ENCODE data around the gene CD151. TPM values are rescaled to one million over a fixed set of nuclear protein-coding genes. Genes with fewer than 3 reads are reported as not detected.

Gene CD151
- total RNA-seq, 1 experiment from 2014 or later = 482 TPM

DNA sequence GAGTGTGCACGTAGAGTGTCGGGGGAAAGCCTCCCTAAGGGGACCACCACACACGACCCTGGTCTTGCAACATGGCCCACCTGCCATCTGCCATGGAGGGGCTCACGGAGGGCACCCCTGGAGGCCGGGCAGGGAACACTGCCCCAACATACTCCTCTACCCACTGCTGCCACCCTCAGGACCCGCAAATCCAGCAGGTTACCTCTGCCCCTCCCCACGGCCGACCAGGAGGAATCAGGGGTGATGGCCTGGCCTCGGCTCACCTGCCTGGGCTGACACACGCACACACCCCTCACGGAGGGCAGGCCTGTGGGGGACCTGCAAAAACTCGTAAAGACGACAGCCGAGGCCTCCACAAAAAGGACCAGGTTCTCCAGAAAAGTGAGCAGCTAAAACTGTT lies 47.7 kb downstream of the CD151 start:
- Mint-ChIP-seq H3K4me1 (ENCODE audit: low read depth, unreplicated experiment) (no peaks in the 10 kb centered on the region), H3K27me3 (ENCODE audit: unreplicated experiment) (no peaks in the 10 kb centered on the region), H3K4me3 (ENCODE audit: low read depth, unreplicated experiment) (no peak overlapping the region), H3K9me3 (ENCODE audit: low read depth, unreplicated experiment) (no peaks in the 10 kb centered on the region), H3K27ac (ENCODE audit: unreplicated experiment) (no peak overlapping the region), H3K36me3 (ENCODE audit: insufficient read depth, unreplicated experiment) (peaks cover 18% of the 10 kb centered on the region)
- CTCF ChIA-PET = no interaction called here
- TF ChIP-seq, protein P1, sequence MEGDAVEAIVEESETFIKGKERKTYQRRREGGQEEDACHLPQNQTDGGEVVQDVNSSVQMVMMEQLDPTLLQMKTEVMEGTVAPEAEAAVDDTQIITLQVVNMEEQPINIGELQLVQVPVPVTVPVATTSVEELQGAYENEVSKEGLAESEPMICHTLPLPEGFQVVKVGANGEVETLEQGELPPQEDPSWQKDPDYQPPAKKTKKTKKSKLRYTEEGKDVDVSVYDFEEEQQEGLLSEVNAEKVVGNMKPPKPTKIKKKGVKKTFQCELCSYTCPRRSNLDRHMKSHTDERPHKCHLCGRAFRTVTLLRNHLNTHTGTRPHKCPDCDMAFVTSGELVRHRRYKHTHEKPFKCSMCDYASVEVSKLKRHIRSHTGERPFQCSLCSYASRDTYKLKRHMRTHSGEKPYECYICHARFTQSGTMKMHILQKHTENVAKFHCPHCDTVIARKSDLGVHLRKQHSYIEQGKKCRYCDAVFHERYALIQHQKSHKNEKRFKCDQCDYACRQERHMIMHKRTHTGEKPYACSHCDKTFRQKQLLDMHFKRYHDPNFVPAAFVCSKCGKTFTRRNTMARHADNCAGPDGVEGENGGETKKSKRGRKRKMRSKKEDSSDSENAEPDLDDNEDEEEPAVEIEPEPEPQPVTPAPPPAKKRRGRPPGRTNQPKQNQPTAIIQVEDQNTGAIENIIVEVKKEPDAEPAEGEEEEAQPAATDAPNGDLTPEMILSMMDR (IDR thresholded peaks at IDR 0.05; ENCODE audit: unreplicated experiment) = peak; percentile 17
- intact Hi-C loops (cut with micrococcal nuclease; ENCODE audit: unreplicated experiment) = no loop called here
- DNase-seq = no peak
- no TSS peak for BruUV-seq (replicated peaks)

DNA sequence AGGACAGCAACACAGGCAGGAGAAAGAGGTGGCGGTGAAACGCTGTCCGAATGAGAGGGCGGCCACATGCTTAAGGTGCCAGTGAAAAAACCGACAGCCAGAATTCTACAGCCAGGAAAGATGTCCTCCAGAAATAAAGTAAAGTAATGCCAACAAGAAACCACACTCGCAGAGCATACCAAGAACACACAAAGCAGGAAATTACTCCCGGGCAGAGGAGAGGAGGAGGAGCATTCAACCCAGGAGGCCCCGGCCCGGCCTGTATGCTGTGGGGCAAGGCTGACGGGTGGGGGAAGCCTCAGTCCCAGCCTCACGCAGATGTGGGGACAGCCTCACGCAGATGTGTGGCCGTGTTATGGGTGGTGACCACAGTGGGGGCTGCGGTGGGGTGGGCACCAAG lies 49.8 kb downstream of the CD151 start:
- DNase-seq = no peak
- no peaks in the 10 kb centered on the region for H3K4me1 Mint-ChIP-seq (ENCODE audit: low read depth, unreplicated experiment)
- TF ChIP-seq, protein P1 (IDR thresholded peaks at IDR 0.05; ENCODE audit: unreplicated experiment) = no peak
- no TSS peak for BruUV-seq (replicated peaks)
- intact Hi-C loops (cut with micrococcal nuclease; ENCODE audit: unreplicated experiment) = no loop called here
- CTCF ChIA-PET = no interaction called here
- no peaks in the 10 kb centered on the region for H3K27me3 Mint-ChIP-seq (ENCODE audit: unreplicated experiment)
- peaks cover 18% of the 10 kb centered on the region for H3K36me3 Mint-ChIP-seq (ENCODE audit: insufficient read depth, unreplicated experiment)
- H3K27ac Mint-ChIP-seq (ENCODE audit: unreplicated experiment) = no peak overlapping the region
- H3K9me3 Mint-ChIP-seq (ENCODE audit: low read depth, unreplicated experiment) = no peaks in the 10 kb centered on the region
- no peak overlapping the region for H3K4me3 Mint-ChIP-seq (ENCODE audit: low read depth, unreplicated experiment)

DNA sequence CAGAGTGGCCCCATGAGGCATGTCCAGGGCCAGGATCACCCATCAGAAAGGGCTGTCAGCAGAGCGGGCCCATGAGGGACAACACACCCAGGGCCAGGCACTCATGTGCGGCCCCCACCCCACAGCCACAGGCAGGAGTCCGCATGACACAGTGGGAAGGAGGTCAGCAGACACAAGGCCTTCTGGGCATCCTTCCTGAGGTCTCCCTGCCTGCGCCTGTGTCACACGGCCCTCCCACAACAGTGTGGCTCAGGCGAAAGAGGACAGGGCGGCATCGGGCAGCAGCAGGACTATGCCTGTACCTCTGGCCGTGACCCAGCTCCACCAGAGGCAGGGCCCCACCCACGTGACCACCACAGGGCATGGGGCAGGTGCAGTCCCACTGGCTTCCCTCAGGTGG lies 50.8 kb downstream of the CD151 start:
- Mint-ChIP-seq H3K4me3 (ENCODE audit: low read depth, unreplicated experiment) (no peak overlapping the region), H3K36me3 (ENCODE audit: insufficient read depth, unreplicated experiment) (peaks cover 17% of the 10 kb centered on the region), H3K4me1 (ENCODE audit: low read depth, unreplicated experiment) (no peaks in the 10 kb centered on the region), H3K9me3 (ENCODE audit: low read depth, unreplicated experiment) (no peaks in the 10 kb centered on the region), H3K27me3 (ENCODE audit: unreplicated experiment) (no peaks in the 10 kb centered on the region), H3K27ac (ENCODE audit: unreplicated experiment) (no peak overlapping the region)
- no peak for DNase-seq
- BruUV-seq (replicated peaks) = no TSS peak
- CTCF ChIA-PET = no interaction called here
- intact Hi-C loops (cut with micrococcal nuclease; ENCODE audit: unreplicated experiment) = no loop called here
- TF ChIP-seq, protein P1 (IDR thresholded peaks at IDR 0.05; ENCODE audit: unreplicated experiment) = no peak

DNA sequence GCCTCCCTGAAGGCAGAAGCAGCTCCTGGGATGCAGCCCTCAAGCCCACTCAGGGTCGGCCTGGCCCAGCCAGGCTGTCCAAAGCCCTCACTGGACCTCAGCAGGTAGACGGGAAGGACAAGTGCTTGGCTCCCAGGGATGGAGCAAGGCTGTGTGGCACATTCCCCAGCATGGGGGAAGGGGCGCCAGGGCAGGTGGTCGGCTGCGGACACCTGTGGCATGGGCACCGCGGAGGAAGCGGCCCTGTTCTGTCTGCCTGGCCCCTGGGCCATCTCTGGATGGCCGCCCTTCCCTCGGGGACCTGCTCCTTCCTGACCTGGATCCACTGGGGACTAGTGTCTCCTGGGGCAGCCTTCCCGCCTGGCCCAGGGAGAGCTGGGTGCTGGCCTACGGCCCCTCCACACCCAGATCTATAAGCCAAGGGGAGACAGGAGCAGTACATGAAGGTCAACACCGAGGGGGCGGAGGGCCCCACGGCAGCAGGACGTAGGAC lies 51.9 kb downstream of the CD151 start:
- intact Hi-C loops (cut with micrococcal nuclease; ENCODE audit: unreplicated experiment) = no loop called here
- no TSS peak for BruUV-seq (replicated peaks)
- TF ChIP-seq, protein P1 (IDR thresholded peaks at IDR 0.05; ENCODE audit: unreplicated experiment) = no peak
- Mint-ChIP-seq H3K27me3 (ENCODE audit: unreplicated experiment) (no peaks in the 10 kb centered on the region), H3K4me1 (ENCODE audit: low read depth, unreplicated experiment) (no peaks in the 10 kb centered on the region), H3K36me3 (ENCODE audit: insufficient read depth, unreplicated experiment) (peaks cover 20% of the 10 kb centered on the region), H3K9me3 (ENCODE audit: low read depth, unreplicated experiment) (no peaks in the 10 kb centered on the region), H3K27ac (ENCODE audit: unreplicated experiment) (no peak overlapping the region), H3K4me3 (ENCODE audit: low read depth, unreplicated experiment) (no peak overlapping the region)
- no peak for DNase-seq
- CTCF ChIA-PET = no interaction called here
